HG02588 (cell line): ENCODE results near the gene PBX1.

Experiments
- ATAC-seq: cut with Tn5 transposase; IDR thresholded peaks from one replicate; pipeline ENCODE4 v1.9.1; 2021; ENCODE audit warnings: mild to moderate bottlenecking, moderate library complexity; ENCODE audit not compliant: unreplicated experiment

The PBX1 gene

GRCh38 chr1:164693564-164694359 is 134.8 kb downstream of the PBX1 start:
- ATAC-seq = no peak

- ATAC-seq = no peak
These were observed 135.5 kb downstream of the PBX1 start for GRCh38 chr1:164694505-164694904.

- ATAC-seq = no peak
These were observed 137.1 kb downstream of the PBX1 start for GRCh38 chr1:164695956-164696665.

GRCh38 chr1:164699815-164700491 is 141.0 kb downstream of the PBX1 start:
- ATAC-seq = no peak

GRCh38 chr1:164700683-164701082 is 141.7 kb downstream of the PBX1 start:
- no peak for ATAC-seq

GRCh38 chr1:164701189-164701761 is 142.3 kb downstream of the PBX1 start:
- ATAC-seq = no peak

- ATAC-seq = no peak
These were observed 143.2 kb downstream of the PBX1 start for GRCh38 chr1:164702216-164702615.

GRCh38 chr1:164702664-164703063 is 143.7 kb downstream of the PBX1 start:
- ATAC-seq = no peak

- ATAC-seq = no peak
These were observed 144.5 kb downstream of the PBX1 start for GRCh38 chr1:164703463-164703862.

- ATAC-seq = no peak
These were observed 145.0 kb downstream of the PBX1 start for GRCh38 chr1:164703960-164704411.

- ATAC-seq = no peak
These were observed 146.0 kb downstream of the PBX1 start for GRCh38 chr1:164704954-164705353.

- ATAC-seq = no peak
These were observed 147.6 kb downstream of the PBX1 start for GRCh38 chr1:164706606-164706987.

GRCh38 chr1:164707868-164708331 is 148.9 kb downstream of the PBX1 start:
- no peak for ATAC-seq

GRCh38 chr1:164708596-164708995 is 149.6 kb downstream of the PBX1 start:
- no peak for ATAC-seq

GRCh38 chr1:164709126-164709525 is 150.1 kb downstream of the PBX1 start:
- no peak for ATAC-seq

- ATAC-seq = no peak
These were observed 150.7 kb downstream of the PBX1 start for GRCh38 chr1:164709541-164710278.

- ATAC-seq = no peak
These were observed 153.4 kb downstream of the PBX1 start for GRCh38 chr1:164712131-164713036.

GRCh38 chr1:164713456-164714207 is 154.6 kb downstream of the PBX1 start:
- no peak for ATAC-seq
